HG02973 (cell line): ENCODE data around the gene CMC1.
"Not testable (repeated sequence)": the region's sequence is repeated elsewhere in the genome, so short reads cannot be mapped to it uniquely, and the experiment has no call there.

Experiments
- ATAC-seq: cut with Tn5 transposase; IDR thresholded peaks from one replicate; pipeline ENCODE4 v1.9.1; 2021; ENCODE audit warnings: moderate library complexity; ENCODE audit not compliant: unreplicated experiment

Gene CMC1

GRCh38 chr3:28243424-28244106 is 2.1 kb downstream of the CMC1 start:
- ATAC-seq: no peak

GRCh38 chr3:28244491-28244890 is 3.1 kb downstream of the CMC1 start:
- no peak for ATAC-seq

GRCh38 chr3:28247286-28247685 is 5.9 kb downstream of the CMC1 start:
- ATAC-seq: no peak

GRCh38 chr3:28250999-28251398 is 9.6 kb downstream of the CMC1 start:
- ATAC-seq: no peak

GRCh38 chr3:28252001-28252431 is 10.6 kb downstream of the CMC1 start:
- no peak for ATAC-seq

- no peak for ATAC-seq
Observed at GRCh38 chr3:28253040-28253715, 11.8 kb downstream of the CMC1 start.

- no peak for ATAC-seq
Observed at GRCh38 chr3:28262001-28262400, 20.6 kb downstream of the CMC1 start.

- ATAC-seq: no peak
Observed at GRCh38 chr3:28265641-28266040, 24.2 kb downstream of the CMC1 start.

- no peak for ATAC-seq
Observed at GRCh38 chr3:28267984-28268849, 26.8 kb downstream of the CMC1 start.

GRCh38 chr3:28268989-28269388 is 27.6 kb downstream of the CMC1 start:
- no peak for ATAC-seq

GRCh38 chr3:28269884-28270283 is 28.5 kb downstream of the CMC1 start:
- not testable (repeated sequence) for ATAC-seq

GRCh38 chr3:28273837-28274236 is 32.4 kb downstream of the CMC1 start:
- no peak for ATAC-seq

GRCh38 chr3:28278918-28279317 is 37.5 kb downstream of the CMC1 start:
- ATAC-seq: no peak

GRCh38 chr3:28279770-28280169 is 38.4 kb downstream of the CMC1 start:
- no peak for ATAC-seq

GRCh38 chr3:28280781-28281180 is 39.4 kb downstream of the CMC1 start:
- ATAC-seq: no peak

GRCh38 chr3:28286595-28286994 is 45.2 kb downstream of the CMC1 start:
- ATAC-seq: peak; percentile 84

GRCh38 chr3:28287046-28287445 is 45.6 kb downstream of the CMC1 start:
- no peak for ATAC-seq

GRCh38 chr3:28290863-28291300 is 49.5 kb downstream of the CMC1 start:
- ATAC-seq: no peak

GRCh38 chr3:28291577-28291976 is 50.2 kb downstream of the CMC1 start:
- ATAC-seq: no peak

GRCh38 chr3:28292622-28293021 is 51.2 kb downstream of the CMC1 start:
- ATAC-seq: no peak

GRCh38 chr3:28294667-28295413 is 53.4 kb downstream of the CMC1 start:
- no peak for ATAC-seq
